Fibroblast of the aortic adventitia (primary cell): ENCODE data around the gene GOLT1A. TPM values are rescaled to one million over a fixed set of nuclear protein-coding genes. Genes with fewer than 3 reads are reported as not detected.

Experiments used
- DNase-seq: peaks from one replicate; pipeline ENCODE4 v3.0.0-alpha.2; 2010; ENCODE audit warnings: low read depth
- H3K4me3 ChIP-seq: 2 replicates; pipeline ENCODE4 v1.5.1; 2011; ENCODE audit warnings: low read depth, mild to moderate bottlenecking, control low read depth, low read length, moderate library complexity
- total RNA-seq: library from RNA; depleted of rRNA; stranded (reverse); fragments of >200 nt; gene quantifications from 2 replicates; pipeline ENCODE4 v1.2.3, GENCODE V29; 2012; ENCODE audit warnings: low replicate concordance
- TF ChIP-seq, protein P1 (sequence below): IDR thresholded peaks from 2 replicates; pipeline ENCODE4 v1.5.1; 2011; ENCODE audit warnings: mild to moderate bottlenecking, low read length, control low read depth, inconsistent platforms; ENCODE audit not compliant: insufficient read depth

GOLT1A gene
- total RNA-seq, 1 donor: not detected

DNA sequence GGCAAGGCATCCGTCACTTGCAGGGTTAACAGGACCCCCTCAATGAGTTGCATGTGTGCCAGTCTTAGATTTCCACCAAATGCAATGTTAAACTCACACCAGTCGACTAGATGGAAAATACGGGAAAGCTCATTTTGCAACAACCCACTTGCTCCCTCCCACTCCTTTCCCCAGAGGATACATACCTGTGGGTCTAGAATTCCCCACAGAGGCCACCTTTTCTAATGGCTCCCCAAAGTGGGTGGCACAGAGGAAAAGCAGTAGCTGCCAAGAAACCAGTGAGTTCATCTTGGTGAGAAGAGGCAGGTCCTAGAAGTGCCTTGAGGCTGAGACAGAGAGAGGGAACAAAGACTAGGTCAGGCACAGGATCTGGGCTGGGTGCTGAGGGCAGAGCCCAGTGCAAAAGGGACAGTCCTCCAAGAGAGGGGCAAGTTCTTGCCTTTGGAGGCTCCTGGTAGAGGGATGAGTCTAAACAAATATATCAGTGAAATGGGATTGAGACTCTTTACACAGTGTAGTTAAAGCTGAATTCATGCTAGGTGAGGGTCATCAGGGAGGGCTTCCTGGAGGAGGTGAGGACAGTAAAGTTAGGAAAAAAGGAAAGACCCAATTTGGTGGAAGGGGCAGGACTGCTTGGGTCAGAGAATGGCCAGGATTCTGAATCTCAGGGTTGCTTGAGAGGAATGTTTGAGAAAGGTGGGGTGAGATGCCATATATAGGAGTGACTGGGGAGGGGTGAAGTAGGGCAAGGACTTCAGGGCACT, 21.0 kb downstream of the GOLT1A start:
- no peak for DNase-seq
- H3K4me3 ChIP-seq: no peak overlapping the region
- TF ChIP-seq, protein P1, sequence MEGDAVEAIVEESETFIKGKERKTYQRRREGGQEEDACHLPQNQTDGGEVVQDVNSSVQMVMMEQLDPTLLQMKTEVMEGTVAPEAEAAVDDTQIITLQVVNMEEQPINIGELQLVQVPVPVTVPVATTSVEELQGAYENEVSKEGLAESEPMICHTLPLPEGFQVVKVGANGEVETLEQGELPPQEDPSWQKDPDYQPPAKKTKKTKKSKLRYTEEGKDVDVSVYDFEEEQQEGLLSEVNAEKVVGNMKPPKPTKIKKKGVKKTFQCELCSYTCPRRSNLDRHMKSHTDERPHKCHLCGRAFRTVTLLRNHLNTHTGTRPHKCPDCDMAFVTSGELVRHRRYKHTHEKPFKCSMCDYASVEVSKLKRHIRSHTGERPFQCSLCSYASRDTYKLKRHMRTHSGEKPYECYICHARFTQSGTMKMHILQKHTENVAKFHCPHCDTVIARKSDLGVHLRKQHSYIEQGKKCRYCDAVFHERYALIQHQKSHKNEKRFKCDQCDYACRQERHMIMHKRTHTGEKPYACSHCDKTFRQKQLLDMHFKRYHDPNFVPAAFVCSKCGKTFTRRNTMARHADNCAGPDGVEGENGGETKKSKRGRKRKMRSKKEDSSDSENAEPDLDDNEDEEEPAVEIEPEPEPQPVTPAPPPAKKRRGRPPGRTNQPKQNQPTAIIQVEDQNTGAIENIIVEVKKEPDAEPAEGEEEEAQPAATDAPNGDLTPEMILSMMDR: no peak

DNA sequence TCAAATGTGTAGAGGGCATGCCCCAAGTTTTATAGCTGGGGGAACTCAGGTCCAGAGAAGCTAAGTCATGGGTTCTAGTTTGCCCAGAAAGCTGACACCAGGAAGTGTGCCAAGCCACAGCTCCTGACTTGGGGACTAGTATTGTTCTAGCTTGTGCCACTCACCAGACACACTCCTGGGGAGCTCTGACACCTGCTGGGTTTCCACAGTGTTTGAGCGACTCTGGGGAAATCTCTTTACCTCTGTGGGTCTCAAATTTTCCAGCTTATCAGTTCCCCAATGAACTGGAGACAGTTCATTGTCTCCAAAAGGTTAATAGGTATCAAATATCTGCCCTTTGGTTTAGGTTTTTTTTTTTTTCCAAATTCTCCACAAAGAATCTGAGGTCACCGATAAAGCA, 21.7 kb downstream of the GOLT1A start:
- TF ChIP-seq, protein P1: no peak
- DNase-seq: no peak
- no peak overlapping the region for H3K4me3 ChIP-seq

DNA sequence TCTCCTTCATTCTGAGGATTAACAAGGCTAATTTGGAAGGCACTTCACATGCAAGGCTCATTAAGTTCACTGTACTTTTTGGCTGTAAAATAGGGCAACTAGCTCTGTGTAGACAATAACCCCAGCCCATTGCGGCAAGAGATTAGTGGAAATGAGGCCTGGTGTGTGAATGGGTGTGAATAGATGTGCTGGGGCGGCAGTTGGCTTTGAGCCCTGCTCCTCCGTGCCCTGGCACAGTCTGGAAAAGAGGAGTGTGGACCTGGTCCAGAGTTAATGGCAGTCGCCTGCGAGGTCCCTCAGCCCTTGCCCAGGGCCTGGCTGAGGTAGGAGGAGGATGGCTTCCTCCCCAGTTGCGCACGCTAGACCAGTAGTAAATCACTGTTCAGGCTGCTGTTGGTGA, 22.3 kb downstream of the GOLT1A start:
- DNase-seq: no peak
- H3K4me3 ChIP-seq: no peak overlapping the region
- TF ChIP-seq, protein P1: no peak

DNA sequence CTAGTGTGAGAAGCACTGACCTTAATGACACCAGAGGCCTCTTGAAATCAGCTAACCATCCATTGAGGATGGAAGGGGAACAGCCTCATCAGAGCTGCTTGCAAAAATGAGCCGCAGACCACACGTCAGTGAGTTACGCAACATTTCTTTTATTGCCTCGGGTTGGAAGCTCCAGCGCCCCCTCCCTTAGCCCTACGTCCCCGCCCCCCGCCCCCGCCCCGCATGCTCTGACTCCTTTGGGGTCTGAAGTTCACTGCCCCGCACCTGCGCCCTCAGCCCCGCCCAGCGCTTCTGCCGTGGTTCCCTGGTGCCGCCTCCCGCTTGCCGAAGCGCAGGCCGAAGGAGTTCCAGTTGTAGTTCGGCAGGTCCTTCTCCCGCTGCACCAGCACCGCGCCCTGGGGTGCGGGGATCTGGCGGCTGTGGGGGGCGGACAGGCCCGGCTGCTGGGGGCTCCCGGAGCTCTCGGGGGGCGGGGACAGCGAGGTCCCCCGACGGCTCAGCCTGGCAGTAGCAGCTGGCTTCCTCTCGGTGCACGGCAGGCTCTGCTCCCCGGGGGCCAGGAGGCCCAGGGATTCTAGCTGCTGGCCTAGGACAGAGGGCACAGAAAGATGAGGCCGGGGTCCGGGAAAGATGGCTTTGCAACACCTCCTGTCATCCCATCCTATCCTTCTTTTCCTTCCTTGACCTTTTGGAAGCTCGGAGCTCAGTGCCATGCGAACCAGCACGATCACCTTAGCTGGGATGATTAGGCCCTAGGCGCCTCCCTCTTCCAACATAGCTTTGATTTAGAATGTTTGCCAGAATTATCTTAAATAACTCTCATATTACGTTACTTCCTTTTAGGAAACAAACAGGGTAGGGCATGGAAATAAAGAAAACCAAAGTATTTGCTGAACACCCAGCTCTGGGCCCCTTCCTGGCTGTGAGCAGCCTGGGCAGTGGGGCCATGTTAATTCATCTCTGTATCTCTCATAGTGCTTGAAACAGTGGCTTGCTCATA, 23.3 kb downstream of the GOLT1A start:
- H3K4me3 ChIP-seq: no peak overlapping the region
- DNase-seq: peak; percentile 56
- TF ChIP-seq, protein P1: no peak

DNA sequence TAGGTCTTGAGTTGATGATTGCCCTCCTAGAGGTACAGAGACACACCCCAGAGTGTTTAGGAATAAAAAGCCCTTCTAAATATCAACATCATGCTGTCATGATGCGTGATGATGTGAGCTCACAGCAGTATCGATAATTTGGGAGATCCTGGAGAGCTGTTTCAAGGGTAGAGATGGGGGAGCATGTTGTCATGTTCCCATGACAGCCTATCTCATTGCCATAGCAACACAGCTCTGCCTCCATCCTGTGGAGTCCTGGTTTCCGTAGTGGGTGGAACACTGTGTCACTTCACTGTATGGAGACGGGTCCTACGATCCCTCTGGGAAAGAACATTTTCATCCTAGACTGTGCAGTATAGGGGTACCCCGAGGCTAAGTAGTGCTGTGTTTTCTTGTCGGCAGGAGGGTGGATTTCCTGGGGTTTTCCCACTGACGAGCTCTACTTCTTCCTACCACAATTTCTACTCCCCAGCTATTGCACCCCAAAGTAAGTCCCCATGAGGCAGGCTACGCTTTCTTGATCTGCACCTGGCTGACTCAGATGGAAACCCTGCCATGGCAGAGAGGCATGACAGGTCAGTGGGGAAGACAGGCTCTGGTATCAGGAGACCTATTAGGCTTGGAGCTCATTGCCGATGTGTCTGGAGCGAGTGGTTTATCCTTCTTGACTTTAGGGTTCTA, 24.7 kb downstream of the GOLT1A start:
- TF ChIP-seq, protein P1: no peak
- H3K4me3 ChIP-seq: no peak overlapping the region
- no peak for DNase-seq

DNA sequence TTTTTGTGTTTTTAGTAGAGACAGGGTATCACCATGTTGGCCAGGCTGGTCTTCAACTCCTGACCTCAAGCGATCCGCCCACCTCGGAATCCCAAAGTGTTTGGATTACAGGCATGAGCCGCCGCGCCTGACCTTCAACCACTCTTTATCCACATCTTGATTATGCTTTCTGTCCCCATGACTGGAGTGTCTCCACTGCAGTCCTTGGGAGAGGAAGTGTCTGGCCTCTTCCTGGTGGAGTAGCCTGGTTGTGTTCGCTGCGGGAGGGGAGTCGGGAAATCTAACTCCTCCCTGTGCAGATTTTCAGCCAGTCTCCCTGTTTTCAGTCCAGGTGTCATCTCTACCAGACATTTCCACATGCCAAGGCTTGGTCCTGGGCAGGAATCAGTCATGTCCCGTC, 27.2 kb downstream of the GOLT1A start:
- no peak overlapping the region for H3K4me3 ChIP-seq
- DNase-seq: no peak
- TF ChIP-seq, protein P1: no peak
